A172 (cell line): ENCODE data around the gene TESMIN. TPM values are rescaled to one million over a fixed set of nuclear protein-coding genes. Genes with fewer than 3 reads are reported as not detected.
A peak's percentile ranks its signal among the peaks of the same experiment; 100 is the strongest.

Source experiments
- DNase-seq: peaks from one replicate; pipeline ENCODE4 v3.0.0-alpha.2; 2015; ENCODE audit warnings: low spot score
- total RNA-seq: library from RNA; depleted of rRNA; stranded (reverse); fragments of >200 nt; shearing (Covaris generic); gene quantifications from 2 replicates; pipeline ENCODE4 v1.2.3, GENCODE V29; 2014

Gene TESMIN
- total RNA-seq, 1 experiment from 2014 or later = not detected

- DNase-seq = no peak
Measured at GRCh38 chr11:68683536-68684384, 67.6 kb downstream of the TESMIN start.

DNA sequence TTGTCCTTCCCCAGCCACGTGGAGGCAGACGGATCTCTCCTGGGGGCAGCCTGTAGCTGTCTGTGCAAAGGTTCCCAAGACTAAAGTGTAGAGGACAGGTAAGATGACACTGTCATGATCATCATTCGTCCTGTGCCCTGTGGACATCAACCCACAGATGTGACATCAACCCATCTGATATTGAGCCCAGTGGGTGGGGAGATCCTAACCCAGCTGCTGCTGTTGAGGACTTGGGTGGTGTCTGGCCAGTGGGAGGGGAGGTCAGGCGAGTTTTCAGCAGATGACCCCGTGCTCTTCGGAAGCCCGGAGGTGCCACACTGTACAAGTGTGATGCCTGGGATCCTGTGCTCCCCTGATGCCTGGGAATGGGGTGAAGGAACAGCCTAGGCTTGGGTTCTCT, 68.2 kb downstream of the TESMIN start:
- no peak for DNase-seq

DNA sequence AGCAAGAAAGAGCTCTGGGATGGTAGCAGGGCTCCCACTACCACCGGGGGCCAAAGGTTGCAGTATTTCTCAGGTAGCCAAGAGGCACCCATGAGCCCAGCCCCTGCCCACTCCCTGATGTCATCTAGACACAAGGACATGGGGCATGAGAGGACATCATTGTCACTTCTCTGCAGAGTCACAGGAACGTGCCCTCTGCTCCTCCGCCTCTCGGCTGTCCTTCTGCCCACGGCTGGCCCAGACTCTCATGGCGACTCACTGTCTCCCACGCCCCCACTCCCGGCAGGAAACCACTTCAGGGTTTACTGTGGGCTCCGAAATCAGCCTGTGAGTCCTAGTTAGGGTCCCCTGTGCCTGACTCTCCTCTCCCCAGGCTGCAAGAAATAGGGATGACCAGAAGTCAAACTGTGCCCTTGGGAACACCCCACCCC, 68.8 kb downstream of the TESMIN start:
- DNase-seq = no peak

DNA sequence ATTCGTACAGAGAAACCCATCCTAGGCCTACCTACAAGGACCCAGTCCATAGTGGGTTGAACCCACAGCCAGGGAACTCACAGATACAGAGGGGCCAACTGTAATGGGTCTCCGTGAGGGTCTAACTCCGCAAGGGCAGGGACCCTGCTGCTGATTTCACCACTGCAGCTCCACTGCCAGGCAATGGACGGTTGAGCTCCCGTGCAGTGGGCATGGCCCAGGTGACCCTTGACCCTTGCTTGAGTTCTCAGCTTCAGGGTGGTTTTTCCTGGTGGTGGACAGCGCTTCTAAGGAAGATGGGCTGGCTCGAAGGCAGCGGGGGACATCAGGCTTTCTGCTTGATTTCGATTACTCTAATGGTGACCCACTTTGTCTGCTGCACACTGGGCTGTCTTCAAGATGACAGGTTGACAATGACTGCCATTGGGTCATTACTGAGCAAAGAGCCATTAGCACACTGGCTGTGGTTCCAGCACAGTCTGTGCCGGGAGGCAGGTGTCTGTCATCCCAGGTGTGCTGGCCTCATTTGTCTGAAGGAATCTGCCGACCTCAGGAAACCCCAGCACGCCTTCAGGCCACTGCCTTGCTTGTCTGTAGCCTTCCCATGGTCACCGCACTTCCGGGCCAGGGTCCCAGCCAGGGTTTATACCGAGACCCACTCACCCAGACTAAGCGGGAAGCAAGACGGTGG, 70.6 kb downstream of the TESMIN start:
- DNase-seq = no peak

- DNase-seq = no peak
Measured at GRCh38 chr11:68678031-68678441, 73.3 kb downstream of the TESMIN start.

GRCh38 chr11:68677432-68677831, 73.9 kb downstream of the TESMIN start:
- peak; percentile 95 for DNase-seq

DNA sequence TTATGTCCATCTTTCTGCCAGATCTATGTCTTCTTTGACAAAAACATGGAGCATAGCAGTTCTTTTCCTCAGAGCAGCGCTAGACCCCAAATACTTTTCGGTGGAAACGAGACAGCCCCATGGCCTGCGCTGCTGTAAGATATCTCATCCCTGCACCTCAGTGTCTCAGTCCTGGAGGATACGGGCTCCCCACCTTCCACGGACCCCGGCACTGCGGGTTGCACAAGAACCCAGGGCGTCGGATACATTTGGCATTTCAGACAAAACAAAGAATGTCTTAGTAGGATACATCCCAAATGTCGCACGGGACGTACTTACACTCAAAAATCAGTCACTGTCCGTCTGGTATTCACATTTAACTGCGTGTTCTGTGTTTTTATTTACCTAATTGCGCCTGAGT, 76.9 kb downstream of the TESMIN start:
- no peak for DNase-seq

DNA sequence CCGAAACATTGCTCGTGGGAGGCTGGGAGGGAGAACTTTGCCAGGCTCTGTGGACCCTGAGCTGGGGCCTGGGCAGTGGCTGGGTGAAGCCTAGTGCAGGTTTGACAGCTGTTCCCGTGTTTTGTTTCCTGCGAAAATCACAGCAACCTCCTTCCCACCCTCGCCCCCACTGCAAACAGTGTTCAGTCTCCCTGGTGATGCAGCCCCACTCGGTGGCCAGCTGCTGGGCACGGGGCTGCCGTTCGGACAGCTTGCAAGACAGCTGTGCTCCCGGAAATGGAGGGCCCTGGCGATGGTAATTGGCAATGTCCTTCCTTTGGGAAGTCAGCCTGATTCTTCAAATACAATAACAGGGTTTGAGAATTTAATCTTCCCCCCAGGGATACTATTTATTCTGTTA, 77.3 kb downstream of the TESMIN start:
- no peak for DNase-seq

DNA sequence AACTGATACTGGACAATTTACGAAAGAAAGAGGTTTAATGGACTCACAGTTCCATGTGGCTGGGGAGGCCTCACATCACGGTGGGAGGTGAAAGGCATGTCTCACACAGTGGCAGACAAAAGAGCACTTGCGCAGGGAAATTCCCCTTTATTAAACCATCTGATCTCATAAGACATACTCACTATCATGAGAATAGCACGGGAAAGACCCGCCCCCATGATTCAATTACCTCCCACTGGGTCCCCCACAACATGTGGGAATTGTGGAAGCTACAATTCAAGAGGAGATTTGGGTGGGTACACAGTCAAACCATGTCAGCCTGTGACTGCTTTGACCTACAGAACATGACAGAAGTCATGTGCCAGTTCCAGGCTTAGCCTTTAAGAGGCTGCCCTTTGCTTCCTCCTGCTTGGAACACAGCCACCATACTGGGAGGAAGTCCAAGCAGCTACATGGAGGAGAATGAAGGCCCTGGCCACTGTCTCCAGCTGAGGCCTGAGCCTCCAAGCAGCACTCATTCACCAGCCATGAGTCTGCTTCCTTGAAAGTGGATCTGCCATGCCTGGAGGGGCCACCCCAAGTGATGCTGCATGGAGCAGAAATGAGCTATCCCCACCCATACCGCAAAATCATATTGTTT, 77.9 kb downstream of the TESMIN start:
- DNase-seq = peak; percentile 18

DNA sequence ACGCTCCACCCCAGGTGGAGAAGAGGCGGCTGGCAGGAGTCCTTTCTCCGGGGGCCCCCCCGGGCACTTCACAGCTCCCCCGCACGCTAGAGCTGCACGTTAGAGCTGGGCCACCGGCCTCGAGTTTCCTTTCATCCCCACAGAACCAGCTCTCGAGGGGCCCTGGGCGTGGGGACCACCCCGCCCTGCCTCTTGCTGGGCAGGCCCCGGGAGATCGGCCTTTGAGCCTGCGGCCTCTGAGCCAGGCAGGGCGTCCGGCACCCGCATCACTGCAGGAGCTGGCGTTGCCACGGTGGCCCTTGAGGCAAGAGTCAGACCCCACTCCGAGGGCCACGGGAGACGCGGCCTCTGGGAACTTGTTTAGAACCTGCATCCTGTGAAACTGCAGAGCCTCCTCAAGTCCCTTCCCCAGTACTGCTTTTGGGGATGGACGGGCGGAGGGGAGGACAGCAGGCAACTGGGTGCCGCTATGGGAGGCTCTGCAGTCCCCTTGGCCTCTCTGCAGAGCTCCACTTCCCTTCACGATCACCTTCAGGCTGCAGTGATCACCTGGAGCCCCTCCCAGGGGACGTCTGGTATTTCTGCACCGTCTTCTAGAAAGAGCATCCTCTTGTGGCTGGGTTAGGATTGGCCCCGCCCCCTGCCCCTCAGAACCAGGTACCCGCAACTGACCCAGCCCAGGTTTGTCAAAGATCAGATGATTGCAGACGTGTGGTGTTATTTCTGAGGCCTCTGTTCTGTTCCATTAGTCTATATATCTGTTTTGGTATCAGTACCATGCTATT, 80.9 kb downstream of the TESMIN start:
- DNase-seq = no peak

DNA sequence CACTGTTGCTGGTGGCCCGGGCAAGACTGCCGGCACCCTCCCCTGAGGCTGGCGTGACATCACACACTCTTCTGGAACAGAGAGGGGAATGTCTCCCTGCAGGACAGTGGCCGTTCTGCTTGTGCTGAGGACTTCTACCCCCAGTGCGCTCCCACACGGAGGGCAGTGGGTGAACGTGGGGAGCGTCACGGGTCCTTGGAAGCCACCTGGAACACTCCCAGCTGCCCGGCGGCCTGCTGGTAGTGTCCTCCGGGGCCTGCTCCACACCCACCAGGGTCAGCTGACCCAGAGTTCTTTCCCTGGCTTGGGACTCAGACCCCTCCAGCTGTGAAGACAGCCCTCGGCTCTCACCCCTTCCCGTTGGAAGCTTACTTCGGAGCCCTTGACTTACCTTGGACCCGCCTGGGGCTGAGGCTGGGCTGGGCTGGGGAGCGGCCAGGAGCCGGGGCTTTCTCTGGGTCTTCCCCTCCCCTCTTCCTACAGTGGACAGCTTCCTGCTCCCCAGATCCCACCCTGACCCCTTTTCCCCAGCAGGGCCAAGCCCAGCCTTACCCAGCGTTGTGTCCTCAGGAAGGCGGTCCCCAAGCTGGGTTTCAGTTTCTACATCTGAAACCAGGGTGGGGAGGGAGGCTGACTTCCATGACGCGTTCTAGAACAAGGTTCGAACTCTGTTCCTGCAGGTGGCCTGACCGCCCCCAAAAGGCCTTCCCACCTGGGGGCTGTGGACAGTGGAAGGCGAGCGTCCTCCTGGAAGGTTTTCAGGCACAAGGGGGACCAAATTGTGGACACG, 81.8 kb downstream of the TESMIN start:
- no peak for DNase-seq

GRCh38 chr11:68667511-68668500, 83.5 kb downstream of the TESMIN start:
- DNase-seq = no peak

DNA sequence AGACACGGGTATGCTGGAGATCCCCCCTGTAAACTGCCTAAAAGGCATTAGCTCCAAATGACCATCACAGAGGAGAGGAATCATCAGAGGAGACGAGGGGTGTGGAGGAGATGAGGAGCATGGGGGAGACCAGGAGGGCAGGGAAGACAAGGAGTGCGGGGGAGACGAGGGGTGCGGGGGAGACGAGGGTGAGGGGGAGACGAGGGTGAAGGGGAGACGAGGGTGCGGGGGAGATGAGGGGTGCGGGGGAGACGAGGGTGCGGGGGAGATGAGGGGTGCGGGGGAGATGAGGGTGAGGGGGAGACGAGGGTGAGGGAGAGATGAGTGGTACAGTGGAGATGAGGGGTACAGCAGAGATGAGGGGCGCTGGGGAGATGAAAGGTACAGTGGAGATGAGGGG, 84.5 kb downstream of the TESMIN start:
- DNase-seq = no peak

- no peak for DNase-seq
Measured at GRCh38 chr11:68665436-68665835, 85.9 kb downstream of the TESMIN start.

DNA sequence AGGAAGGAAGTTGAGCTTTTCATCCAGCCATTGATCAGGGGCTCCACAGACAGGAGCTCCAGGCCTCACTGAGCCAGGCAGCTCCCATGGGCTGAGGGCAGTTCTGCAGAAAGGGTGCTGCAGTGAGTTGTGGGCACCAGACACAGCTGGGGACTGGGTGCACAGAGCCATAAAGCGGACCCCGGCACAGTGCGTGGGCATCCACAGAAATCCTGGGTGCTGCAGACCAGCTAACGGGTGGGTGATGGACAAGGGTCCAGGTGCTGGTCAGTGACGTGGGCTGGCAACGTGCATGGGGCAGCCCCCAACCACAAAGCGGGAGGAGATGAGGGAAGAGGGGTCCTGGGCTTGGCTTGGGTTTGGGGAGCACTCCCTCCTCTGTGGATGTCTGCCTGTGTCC, 86.4 kb downstream of the TESMIN start:
- DNase-seq = no peak

DNA sequence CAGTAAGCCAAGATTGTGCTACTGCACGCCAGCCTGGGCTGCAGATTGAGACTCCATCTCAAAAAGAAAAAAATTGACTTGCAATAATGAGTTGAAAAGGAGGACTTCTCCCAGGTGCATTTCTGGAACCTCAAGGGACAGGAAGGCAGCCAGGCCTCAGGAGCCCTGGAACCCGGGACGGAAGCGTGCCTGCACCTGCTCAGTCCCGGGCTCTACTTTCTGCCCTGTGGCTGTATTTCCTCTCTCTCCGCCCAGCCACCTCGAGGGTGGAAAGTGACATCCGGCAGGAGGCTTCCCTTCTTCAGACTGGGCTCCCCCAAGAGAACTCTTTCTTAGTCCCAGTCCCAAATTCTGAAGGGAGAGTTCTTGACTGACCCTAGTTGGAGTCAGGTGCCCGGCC, 87.2 kb downstream of the TESMIN start:
- no peak for DNase-seq

DNA sequence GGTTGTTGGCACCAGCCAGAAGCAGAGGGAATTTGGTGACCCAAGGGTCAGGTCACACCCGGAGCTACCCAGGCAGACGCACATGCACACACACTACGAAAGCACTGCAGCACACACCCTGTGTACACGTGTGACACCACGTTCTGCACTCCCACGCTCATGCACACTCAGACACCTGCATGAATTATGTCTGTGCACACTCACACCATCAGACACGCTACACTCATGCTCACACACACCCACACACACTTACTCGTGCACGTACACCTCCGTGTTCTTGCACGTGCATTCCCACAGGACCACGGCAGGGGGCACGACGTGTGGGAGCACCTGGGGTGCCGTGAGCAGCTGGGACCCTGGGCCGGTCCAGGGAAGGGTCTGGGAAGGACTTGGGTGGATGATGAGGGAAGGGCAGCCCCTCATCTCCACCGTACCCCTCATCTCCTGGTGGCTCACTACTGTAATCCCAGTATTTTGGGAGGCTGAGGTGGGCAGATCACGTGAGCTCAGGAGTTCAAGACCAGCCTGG, 87.8 kb downstream of the TESMIN start:
- DNase-seq = no peak

DNA sequence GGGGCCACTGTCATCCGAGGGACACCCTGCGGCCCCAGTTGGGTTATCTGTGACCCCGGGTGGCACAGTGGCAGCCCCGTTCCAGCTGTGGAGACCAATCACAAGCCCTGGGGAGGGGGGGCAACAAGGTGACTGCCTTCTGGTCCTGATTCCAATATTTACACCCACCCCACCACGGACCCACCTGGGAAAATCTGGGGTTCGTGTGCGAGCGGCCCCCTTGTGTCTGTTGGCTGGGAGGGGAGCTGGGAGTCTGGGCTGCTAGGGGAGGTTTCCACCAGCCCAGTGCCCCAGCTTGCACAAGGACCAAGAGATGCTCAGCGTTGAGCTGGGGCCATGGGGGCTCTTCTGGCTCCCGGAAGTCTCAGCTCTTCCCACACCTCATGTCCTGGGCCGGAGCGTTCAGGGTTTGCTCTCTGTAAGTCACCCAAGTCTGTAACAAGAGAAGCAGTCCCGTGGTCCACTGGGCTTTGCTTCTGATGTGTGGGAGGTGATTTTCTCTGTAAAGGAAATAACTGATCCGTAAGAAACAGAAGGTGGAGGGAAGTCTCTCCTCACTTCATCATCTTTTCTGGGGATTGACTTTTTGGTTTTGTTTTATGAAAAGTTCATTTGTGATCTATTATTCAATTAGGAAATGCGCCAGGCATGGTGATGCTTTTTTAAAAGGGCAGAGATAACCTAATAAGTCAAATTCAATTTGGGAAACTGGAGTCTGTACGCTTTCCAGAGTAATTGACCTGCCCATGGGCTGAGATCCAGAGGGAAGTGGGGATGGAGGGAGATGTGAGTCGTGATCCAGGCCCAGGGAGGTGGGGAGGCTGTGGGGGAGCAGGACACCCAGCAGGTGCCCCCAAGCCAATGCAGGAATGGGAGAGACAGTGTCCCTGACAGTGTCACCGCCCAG, 89.4 kb downstream of the TESMIN start:
- DNase-seq = no peak

- no peak for DNase-seq
Measured at GRCh38 chr11:68661014-68661413, 90.3 kb downstream of the TESMIN start.
